Kidney epithelial cell (primary cell): ENCODE results near the gene RIMS1. TPM values are rescaled to one million over a fixed set of nuclear protein-coding genes. Genes with fewer than 3 reads are reported as not detected.

ENCODE experiments used
- DNase-seq: peaks from one replicate; pipeline ENCODE4 v3.0.0-alpha.2; 2010; ENCODE audit warnings: low read depth
- H3K27me3 ChIP-seq: 2 replicates; pipeline ENCODE4 v1.6.0; 2011; ENCODE audit warnings: low read length; ENCODE audit not compliant: control insufficient read depth, insufficient read depth
- H3K36me3 ChIP-seq: 2 replicates; pipeline ENCODE4 v1.5.1; 2011; ENCODE audit warnings: low read length; ENCODE audit not compliant: control insufficient read depth, insufficient read depth
- H3K4me3 ChIP-seq: 2 replicates; pipeline ENCODE4 v1.5.1; 2011; ENCODE audit warnings: low read depth, mild to moderate bottlenecking, control low read depth, low read length
- CTCF ChIP-seq: IDR thresholded peaks from 2 replicates; pipeline ENCODE4 v1.5.1; 2011; ENCODE audit warnings: mild to moderate bottlenecking, moderate library complexity, low read length, control low read depth, inconsistent platforms; ENCODE audit not compliant: insufficient read depth, poor library complexity, severe bottlenecking
- total RNA-seq: library from RNA; depleted of rRNA; stranded (reverse); fragments of >200 nt; gene quantifications from 2 replicates; pipeline ENCODE4 v1.2.3, GENCODE V29; 2015

The RIMS1 gene
- total RNA-seq, 1 donor from 2014 or later = 0.38 TPM

- DNase-seq = no peak
- no peaks in the 10 kb centered on the region for H3K27me3 ChIP-seq
- TF ChIP-seq CTCF = no peak
- no peak overlapping the region for H3K4me3 ChIP-seq
- H3K36me3 ChIP-seq = no peaks in the 10 kb centered on the region
Observed at GRCh38 chr6:71900642-71901041, 14.3 kb downstream of the RIMS1 start.

GRCh38 chr6:71902261-71902660 lies 15.9 kb downstream of the RIMS1 start:
- Histone ChIP-seq H3K27me3 (no peaks in the 10 kb centered on the region), H3K4me3 (no peak overlapping the region), H3K36me3 (no peaks in the 10 kb centered on the region)
- no peak for DNase-seq
- TF ChIP-seq CTCF = no peak

- H3K27me3 ChIP-seq = no peaks in the 10 kb centered on the region
- H3K36me3 ChIP-seq = no peaks in the 10 kb centered on the region
- no peak for DNase-seq
- TF ChIP-seq CTCF = no peak
- no peak overlapping the region for H3K4me3 ChIP-seq
Observed at GRCh38 chr6:71906813-71907212, 20.5 kb downstream of the RIMS1 start.

DNA sequence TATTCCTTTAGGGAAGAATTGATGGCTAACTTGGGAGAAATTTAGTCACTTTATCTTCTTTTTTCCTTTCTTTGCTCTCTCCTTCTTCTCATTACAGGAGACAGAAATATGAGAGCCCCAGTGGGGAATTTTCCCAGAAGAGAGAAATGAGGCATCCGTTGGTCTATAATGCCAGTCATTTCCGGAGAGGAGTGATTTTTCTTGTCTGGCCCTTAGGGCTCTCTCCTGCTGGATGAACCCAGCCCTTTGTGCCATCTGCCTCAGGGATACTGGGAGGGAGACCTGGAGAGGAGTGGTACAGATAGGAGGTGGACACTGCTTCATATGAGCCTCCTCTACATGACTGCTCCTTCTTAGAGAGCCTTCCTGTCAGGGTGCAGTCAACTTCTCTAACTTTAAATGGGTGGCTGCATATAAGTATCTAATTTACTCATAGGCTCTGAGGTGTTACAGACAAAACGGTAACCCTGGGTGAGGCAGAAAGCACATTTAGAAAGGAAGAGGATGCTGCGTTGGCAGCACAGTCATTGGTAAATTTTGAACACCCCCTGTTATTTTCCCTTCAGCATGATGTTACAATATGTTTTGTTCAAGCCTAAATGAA lies 21.9 kb downstream of the RIMS1 start:
- no peak for TF ChIP-seq CTCF
- H3K27me3 ChIP-seq = no peaks in the 10 kb centered on the region
- H3K4me3 ChIP-seq = no peak overlapping the region
- no peaks in the 10 kb centered on the region for H3K36me3 ChIP-seq
- no peak for DNase-seq

DNA sequence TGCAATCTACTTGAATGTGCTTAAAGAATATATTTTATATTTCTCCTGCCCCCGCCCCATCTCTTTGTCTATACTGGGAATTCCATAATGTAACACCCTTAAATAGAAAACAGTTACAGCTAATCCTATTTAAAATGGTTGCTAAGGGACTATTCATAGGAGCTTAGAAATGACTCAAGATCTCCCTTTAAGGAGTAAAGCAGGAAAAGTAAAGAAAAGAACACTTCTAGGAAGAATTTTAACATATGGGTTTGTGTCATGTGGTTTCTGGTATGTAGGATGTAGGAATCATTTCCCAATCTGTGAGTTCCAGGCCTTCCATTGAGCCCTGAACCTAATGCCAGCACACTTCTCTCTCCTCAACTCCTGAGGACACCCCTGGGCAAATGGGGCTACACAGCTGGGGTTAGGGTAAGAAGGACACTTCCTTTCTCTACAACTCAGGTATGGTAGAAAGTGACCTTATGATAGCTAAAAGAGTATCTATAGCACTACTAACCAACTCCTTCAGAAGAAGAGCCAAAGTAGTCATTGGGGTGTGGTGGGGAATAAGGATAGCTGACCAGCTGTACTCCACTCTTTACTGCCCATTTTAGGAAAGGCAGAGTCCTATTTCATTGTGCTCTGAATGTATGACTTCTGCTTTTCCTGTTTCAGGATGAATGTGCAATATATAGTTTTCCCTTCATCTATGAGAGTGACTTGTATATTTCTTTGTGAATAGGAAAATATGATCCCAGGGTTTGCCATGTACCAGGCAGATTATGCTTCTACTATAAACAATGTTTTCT lies 27.3 kb downstream of the RIMS1 start:
- no peak for TF ChIP-seq CTCF
- DNase-seq = no peak
- Histone ChIP-seq H3K4me3 (no peak overlapping the region), H3K27me3 (no peaks in the 10 kb centered on the region), H3K36me3 (no peaks in the 10 kb centered on the region)
